Smooth muscle cell of the brain vasculature (primary cell): Measurements from ENCODE around the gene FNTB.

ENCODE experiments used
- DNase-seq: peaks from one replicate; pipeline ENCODE4 v3.0.0-alpha.2; 2012; ENCODE audit warnings: low read depth, low spot score

The FNTB gene

DNA sequence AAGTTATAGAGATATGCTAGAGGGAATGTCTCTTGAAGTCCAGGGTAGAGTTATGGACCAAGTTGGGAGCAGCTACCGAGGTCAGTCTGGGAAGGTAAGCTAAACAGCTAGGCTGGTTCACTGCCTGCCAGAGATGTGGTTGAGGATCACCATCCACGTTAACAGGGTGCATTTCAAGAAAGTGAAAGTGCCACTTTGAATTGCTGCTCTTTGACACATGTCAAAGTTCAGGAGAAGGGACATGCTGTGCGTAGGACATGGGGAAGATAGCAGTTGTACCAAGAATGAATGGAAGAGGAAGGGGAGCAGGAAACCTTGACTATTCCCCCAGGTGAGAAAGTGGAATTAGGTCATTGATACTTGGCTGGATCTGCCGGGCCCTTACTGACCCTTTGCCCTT, 66.1 kb downstream of the FNTB start:
- no peak for DNase-seq

DNA sequence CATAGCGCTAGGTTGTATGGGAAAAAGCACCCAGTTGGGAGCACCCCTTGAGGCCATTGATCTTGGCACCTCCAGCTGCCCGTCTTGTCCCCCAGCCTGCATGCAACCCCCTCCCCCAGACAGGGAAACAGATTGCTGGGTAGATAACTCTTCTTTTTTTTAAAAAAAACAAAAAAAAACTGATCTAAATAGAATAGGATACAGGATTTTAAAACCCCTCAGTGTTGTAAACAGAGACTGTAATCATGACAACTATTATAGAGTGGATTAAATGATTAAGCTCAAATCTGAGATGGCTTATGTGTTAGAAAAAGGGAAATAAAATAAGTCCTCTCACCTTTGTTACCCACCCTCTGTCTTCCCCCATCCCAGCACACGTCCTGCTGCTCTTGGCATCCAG, 66.8 kb downstream of the FNTB start:
- no peak for DNase-seq

DNA sequence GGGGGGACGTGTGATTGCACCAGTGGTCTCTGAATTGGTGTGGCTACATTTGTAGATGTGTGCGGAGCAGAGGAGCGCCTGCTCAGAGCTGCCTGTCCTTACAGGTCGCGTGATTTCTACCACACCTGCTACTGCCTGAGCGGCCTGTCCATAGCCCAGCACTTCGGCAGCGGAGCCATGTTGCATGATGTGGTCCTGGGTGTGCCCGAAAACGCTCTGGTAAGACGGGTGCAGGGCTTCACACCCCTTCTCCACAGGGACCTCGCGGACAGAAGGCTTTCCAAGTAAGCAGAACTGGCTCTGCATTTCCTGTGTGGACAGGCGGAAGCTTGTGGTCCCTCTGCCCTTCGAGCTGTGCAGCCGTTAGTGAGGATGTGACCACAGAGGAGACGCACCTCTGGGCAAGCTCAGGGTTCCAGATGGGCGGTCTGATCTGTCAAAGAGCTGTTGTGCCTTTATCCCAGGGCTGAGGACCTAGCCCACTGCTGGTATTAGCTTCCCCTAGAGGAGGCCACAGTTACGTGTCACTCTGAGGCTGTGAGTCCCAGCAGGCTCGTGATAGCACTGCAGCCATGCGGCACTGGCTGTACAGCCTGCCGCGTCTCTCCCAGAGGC, 67.9 kb downstream of the FNTB start:
- DNase-seq = no peak

DNA sequence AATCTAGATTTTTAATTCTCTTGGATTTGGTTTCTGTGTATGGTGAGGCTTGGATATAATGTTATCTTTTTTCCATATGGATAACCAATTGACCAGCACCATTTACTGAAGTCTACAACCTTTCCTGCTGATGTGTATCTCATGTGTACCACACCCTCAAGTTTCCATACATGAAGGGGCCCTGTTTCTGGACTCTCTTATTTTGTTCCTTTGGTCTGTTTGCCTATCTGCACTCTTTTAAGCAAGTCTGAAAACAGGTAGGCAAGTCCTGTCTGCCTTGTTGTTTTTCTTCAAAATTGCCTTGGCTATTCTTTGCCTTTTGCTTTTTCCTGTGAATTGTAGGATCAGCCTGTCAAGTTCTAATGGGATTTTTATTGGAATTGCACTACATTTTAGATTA, 71.0 kb downstream of the FNTB start:
- no peak for DNase-seq

DNA sequence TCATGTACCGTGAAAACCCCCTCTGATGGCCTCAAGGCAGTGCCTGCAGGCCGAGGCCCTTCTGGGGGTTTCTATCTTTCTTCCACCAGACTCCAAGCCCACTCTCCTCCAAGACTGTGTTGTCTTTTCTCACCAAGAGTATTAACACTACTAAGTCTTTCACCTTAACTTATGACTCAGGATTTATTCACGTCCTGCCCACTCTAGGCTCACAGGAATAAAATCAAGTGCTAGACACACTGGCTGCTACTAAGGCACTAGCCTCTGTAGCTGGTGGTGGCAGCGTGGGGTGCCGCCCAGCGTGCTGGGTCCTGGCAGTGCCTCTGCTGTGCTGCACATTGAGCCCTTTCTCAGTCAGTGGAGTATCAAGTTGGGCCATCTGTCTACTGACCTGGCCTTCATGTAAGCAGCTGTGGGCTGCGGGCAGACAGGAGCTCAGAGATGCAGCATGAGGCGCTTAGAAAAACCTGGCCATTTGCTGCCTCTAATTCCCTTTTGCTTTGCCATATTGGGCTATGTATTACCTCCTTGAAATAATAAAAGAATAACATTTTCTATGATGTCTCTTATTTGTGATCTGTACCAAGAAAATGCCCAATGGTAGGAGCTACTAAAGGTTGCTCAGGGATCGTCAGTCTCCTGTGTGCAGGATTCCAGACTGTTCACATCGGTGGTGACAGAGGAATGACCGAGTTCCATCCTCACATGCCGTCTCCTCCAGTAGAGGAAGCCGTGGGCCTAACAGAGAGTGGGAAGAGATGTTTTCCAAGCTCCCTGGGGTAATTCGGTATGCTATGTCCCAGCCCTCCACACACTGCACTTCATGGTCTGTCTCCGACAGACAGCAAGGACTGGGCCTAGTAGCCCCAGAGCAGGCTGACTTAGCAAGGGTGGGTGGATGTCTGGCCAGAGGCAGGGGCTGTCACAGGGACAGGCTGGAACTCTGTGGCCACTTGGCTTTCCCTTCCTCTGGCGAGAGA, 75.7 kb downstream of the FNTB start:
- no peak for DNase-seq

DNA sequence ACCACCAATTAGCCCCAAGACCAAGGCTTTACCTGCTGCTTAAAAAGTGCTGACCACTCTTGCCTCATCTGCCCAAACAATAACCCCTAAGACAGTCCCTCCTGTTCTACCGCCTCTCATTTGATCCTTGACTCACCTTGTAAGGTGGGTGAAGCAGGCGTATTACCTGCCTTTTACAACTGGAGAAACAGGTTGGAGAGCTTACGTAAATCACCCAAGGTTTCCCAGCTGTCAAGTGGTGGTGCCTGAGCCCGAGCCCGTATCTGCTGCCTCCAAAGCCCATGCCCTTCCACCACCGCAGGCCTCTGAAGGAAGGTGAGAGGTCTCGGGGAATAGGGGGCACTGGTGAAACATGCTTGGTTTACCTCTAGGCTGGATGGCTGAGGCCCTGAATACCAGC, 79.0 kb downstream of the FNTB start:
- no peak for DNase-seq

DNA sequence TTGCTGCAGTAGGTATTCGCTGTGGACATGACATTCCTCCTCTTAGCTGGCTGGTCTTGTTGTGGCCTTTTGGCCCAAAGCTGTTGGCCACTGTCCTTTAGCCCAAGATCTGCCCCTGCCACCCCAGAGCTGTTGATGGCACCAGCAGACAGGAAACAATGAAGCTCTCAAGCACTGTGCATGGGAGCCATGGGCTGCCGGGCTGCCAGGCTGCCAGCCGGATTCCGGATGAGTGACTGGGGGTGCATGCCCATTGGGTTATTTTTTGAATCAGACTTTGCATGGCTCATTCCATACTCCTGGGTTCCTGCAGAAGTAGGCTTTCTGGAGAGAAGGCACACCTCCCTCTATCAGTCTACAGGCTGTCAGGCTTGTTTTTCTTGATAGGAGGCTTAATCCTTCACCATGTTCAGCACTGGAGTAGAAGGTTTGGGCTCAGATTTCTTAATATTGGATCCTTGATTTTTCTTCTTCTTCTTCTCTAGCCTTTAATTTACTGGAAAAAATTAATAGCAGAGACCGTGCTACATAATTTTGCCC, 83.2 kb downstream of the FNTB start:
- DNase-seq = no peak

DNA sequence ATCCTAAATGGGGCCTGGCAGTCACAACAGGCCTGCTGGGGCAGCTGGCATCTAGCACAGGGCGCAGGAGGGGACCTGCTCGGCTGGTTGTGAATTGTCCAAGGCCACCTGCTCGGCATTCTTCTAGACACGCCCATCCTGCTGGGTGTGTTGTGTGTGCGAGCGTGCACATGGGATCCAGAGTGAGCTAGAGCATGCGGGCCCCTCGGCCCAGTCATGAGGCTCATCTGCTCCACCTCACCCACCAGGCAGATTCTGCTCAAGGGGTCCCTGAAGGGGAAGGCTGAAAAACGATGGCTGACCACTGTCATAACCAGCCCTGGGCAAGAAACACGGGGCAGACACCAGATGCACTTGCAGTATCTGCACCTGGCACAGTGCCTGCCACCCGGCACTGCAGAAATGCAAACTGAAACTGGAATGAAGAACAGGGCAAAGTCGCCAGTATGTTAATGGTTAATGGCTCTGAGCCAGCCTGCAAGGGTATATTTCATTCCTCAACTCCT, 83.8 kb downstream of the FNTB start:
- DNase-seq = no peak

DNA sequence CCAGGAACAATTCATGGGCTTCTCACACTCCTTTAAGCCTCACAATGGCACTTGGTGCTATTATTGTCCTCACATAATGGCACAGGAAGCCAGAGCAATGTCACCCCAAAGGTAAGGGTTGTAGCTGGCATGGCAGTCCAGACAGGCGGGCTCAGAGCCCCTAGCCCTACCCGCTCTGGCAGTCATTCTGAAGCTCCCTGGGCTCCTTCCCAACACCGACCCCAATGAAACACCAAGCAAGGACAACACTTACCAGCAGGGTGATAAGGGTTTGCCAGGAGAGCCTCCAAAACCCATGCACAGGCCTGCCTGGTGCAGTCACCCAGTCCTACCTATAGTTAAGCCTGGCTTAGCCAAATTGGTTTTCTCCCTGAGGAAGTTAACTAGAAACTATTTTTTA, 84.8 kb downstream of the FNTB start:
- no peak for DNase-seq

DNA sequence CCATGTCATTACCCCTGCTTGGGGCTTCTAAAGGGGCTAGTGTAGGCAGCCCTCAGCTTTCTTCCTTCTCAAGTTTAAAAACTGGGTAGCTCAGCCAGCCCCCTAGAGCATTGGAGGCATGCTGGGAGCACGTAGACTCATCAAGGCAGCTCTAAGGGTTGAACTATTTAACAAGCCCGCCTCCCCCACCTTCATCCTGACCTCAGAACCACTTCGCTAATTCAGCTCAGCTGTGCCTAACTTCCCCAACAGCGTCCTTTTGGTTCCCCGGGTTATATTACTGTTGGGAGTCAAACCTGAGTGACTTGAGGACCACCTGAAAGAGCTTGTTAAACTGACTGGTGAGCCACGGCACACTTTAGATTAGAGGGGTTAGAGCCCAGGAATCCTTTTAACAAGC, 85.6 kb downstream of the FNTB start:
- DNase-seq = no peak

DNA sequence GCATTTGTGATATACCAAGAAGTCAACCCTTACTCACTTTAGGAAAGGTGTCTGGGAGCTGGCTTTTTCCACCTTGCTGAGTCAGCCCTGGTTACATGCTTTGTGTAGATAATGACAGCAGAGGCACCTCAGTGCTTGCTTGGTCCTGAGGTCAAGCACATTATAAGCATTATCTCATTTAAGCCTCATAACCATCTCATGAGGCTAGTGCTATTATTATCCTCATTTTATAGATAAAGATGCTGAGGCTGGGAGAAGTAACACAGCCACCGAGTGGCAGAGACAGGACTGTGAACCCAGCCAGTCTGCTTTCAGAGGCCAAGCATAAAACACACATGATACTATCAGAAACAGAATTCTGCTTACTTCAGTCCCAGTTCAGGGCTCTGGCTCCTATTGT, 86.2 kb downstream of the FNTB start:
- DNase-seq = no peak

DNA sequence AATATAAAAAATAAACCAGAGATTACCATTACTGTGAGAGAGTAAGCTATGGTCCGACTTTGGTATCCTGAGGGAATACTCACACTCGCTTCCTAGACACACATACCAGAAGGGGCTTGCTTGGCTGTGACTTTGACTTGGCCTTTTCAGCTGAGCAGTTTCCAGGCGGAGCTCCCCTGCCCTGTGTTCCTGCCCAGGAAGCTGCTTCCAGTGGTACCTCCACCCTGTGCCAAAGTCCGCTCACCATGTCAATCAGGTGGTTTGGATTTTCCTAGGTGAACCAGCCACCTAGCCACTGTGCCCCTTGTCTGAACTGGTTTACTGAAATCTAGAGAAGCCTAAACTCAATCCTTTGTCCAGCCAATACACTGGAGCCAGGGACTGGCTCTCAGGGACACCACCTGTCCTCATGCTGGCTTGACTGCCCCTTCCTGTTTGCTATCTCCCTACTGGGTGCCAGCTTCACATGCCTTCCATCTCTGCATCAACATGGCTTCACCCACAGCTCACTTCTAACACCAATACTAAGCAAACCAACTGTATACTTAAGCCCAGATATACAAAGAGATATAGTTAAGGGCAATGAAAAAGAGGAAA, 87.0 kb downstream of the FNTB start:
- DNase-seq = no peak

DNA sequence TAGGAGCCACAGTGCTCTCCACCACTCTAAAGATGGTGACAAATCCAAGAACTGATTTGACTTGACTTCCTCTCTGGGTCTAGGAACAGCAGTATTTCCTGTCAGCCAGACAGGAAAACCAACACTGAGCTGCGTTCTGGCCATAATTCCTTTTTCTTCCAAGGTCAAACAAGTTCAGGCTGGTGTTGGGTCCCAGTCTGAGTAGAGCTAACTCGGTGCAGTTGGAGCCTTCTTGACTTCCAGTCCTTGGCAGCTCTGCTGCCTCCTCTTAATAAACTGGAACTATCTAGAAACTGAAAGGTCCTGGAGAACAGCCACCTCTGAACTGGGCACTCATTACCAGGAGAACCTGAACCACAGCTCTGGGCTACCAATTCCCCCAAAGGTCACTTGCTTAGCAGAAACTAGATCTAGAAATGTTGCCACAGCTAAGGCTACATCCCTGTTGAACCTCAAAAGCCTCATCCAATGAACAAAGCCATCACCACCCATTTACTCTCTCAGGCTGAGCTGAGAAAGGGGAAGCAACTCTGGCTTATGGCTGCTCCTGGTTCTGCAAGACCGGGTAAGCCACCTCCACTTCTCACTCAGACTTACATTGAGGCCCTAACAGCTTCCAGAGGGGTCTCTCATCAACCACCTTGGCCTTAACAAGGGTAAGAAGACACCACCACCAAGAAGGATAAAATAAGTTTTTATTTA, 87.9 kb downstream of the FNTB start:
- DNase-seq = no peak

DNA sequence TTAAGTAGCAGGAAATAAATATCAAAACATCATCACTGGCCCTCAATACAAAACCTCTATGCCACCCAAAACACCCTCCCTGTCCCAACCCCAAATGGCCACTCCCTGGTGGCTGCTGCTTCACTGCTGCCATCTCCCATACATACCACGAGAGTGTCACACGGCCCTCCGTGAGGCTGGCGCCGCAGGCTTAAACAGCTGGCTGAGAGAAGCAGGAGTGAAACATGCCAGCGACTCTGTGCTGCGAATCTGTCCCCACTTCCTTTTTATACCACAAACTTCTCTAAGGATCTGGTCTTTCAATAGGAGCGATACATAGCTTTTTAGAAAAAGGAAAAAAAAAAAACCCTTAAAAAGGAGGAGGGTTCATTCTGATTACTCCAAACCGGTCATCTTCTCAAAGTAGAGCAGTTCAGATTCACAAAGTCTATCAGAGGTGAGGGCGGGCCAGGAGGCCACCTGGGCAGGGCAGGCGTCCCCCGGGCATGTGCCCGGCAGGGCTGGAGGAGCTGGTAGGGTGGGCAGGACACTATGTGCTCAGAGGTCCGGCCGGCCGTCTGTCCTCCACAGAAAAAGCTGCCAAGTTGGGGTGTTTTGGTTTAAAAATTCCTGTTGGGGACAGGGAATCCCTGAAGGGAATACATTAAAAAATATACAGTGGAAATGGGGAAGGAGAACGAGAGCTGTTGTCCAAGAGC, 89.1 kb downstream of the FNTB start:
- DNase-seq = no peak

DNA sequence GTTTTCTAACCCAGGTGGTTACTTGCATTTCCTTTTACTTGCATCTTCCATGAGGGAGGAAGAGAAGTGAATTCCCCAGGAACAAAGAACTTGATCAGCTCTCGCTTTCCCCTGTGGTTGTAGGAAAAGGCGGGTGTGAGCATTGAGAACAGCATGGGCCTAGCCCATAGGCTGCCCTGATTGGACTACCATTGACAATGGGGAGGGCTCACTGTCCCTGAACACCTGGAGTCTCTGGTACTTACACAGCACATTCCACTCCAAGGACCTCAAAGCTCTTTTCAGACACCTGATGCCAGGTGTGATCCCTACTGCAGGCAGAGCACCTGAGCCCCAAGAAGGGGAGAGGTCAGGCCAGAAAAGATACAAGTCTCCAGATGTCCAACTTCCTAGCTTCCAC, 90.6 kb downstream of the FNTB start:
- DNase-seq = no peak

DNA sequence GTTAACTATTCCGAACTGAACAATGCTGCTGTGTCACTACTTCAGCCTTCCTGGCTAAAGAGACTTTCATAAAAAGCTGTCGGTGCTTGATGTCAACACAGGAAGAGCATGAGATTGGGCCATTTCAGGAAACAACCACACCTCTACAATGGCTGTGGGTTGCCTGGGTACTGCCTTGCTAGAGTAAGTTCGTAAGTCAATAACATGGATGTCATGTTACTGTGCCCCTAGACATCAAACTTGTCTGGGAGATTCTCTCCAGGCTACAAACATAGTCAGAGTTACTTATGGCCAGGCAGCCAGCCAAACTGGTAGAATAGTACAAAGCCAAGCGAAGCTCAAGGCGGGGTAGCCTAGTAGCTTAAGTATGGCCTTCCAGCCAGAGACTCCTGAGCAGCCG, 92.5 kb downstream of the FNTB start:
- no peak for DNase-seq

DNA sequence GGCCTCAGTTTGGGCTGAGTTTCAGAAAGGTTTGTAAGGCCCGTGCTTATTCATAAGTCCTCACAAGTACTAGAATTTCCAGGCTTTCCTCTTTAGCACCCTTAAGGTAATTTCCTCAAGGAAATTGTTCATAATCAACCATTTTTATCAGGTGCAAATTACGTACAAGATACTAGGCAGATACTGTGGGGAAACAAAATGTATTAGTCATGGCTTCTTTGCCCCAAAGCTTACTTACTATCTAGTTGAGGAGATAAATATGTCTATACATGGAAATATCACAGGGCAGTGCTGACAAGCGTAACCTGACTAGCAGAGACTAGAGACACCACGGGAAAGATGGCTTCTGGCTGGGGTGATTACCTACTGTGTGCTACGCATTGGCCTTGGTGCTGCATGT, 93.1 kb downstream of the FNTB start:
- no peak for DNase-seq

DNA sequence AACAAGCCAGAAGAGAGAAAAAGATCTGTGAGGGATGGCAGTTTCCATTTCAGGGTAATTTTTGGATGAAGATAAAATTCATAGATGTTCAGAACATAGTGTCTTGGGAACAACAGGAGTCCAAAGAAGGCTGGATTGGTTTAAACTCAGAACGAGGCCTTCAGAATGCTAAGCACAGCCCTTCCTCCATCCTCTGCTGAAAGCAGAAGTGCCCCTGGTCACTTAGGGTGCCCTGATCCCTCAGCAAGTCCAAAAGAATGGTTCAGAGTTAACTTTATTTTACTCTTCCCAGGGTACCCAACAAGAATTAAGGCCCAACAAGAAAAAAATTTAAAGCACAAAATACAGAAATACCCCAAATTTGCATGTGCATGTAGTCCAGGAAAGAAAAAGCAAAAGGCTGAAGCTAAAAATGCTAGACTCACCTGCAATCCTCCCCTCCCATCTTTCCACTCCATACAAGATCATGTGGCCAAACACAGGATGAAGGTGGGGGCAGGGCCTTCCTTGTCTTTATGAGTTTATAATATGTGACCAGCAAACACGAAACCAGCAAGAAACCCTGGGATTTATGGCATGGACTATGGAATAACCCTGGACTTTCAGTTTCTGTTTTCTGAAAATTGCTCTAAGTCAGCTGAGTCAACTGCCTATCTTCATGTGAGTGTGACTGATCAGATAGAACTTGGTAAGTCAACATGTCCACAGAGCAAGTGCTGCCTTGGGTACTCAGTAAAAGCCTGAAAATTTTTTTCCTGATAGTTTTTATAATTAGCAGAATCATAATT, 94.5 kb downstream of the FNTB start:
- DNase-seq = no peak

DNA sequence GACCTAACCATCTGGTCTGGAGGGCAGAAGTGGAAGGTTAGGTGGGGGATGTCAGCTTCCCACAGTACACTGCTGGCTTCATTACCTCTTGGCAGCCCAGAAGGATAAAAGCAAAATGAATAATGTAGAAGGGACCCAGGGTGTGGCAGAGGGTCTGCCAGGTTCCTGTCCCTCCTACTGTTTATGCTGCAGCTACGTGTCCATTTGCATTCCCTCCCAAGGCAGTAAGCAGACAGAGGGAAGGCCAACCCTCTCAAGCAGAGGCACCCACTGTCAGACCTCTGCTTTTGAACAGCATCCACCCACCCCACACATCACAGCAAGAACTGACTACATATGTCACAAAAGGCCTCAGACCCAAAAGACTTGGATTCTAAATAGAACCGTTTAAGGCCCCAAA, 96.2 kb downstream of the FNTB start:
- DNase-seq = no peak
